Measurements from ENCODE around the gene BGN.

BGN gene

DNA sequence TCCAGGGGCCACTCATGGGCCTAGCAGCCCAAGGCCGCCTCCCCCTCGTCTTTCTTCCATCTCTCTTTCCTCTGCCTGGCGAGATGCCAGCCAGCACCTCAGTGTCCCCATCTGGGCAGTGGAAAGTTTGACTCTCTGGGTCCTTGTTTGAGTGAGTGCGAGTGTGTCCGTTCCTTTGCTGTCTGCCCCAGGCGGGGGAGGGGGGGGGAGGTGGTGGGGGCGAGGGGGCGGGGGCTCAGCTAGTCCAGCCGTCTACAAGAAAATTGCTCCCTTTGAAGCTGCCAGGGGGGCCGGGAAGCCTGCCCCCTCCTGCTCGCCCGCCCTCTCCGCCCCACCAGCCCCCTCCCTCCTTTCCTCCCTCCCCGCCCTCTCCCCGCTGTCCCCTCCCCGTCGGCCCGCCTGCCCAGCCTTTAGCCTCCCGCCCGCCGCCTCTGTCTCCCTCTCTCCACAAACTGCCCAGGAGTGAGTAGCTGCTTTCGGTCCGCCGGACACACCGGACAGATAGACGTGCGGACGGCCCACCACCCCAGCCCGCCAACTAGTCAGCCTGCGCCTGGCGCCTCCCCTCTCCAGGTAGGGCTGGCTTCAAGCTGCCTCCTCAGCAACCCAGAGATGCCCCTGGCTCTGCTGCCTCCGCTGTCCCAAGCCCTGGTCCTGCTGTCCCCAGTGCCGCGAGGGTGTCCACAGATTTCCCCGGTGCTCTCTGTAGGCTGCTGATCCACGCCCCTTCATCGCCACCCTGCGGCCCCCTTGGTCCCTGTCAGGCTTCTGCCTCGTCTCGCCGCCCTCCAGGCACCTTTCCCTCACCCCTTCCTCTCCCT is at the start of gene BGN:
TSS of gene BGN (plus strand) at position 440 of the 821 bp plus-strand sequence. CDS start 9,652 bp downstream, outside the sequence.
- DNase-seq = peak; percentile 51

DNA sequence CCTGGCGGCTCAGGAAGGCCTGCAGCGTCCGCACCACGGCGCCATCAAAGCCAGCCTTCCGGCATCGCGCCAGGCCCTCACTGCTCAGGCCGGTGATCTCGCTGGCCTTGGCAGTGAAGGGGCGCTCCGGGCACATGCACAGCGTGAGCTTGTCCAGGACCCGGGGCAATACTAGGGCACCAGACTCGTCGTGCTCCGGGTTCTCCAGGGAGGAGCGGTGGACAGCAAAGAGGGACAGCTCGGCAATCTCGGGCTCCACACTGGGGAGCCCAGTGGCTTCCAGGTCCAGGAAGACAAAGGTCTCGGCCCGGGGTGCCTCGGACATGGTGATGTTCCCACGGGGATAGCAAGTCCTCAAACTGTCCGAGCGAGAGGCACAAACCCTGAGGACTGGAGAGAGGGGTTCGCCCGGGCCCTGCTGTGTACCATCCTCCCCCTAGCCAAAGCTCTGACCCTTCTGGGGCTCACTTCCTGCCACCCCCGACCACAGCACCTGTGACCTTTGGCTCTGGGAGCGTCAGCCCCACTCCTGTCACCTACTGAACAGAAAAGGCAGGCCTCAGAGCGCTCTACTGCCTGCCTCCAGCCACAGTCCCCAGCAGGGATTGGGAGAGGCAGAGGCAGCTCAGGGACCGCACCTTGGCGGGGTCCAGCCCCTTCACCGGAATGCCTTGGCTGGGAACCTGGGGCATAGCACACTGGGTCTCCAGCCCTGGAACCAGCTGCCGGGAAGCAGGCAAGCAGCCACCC is 49.5 kb upstream of the BGN start:
- no peak for DNase-seq

GRCh38 chrX:153445856-153446635 is 48.7 kb upstream of the BGN start, which contains the start of gene TREX2:
TSS of gene TREX2 (minus strand) at chrX:153446056. CDS start at chrX:153445430, 626 bp downstream.
- DNase-seq = no peak

DNA sequence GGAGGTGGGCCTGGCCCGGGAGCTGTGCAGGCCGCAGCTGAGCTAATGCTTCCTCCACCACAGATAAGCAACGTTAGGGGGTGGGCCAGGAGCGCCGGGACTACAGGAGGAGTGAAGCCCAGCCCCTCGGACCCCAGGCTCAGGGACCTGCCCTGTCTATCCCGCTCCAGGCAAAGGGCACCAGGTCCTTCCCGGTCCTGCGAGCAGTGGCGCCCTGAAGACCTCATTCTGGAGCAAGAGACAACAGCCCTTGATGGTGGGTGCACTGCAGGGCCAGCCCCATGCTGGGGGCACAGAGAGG is 48.2 kb upstream of the BGN start:
- DNase-seq = no peak

GRCh38 chrX:153446950-153447580 is 47.7 kb upstream of the BGN start:
- no peak for DNase-seq

GRCh38 chrX:153447581-153447960 is 47.2 kb upstream of the BGN start:
- no peak for DNase-seq

DNA sequence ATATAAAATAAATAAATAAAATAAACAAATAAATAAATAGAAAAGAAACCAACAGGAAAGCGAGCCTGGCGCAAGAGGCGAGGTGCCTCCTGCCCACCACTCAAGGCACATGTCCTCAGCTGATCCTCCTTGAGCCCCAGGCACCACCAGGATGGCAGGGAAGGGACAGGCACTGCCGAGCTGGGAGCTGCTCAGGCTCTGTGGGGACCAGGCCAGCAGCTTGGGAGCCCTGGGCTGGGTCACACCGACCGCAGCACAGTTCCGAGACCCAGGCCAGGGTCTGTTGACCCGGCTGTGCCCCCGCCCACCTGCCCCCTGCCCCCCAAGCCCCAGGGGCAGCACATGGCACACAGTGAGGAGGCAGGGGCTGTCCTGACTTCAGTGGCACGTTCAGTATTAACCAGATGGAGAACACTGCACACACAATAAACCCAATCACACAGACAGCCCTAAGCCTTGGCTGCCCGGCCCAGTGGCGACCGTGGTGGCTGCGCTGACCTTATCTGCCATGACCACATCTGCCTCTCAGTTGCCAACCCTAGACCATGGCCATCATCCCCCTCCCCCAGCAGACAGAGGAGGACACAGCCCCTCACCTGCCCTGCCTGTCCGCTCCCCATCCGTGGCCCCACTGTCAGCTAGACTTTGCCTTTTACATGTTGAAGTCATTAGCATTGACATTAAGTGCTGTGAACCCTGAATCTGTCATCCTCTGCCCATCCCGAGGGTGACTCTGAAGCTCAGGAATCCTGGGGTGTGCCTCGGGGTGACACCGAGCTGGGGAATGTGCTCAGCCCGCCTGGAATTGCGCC is 46.0 kb upstream of the BGN start:
- no peak for DNase-seq

- DNase-seq = no peak
These were observed 45.2 kb upstream of the BGN start for GRCh38 chrX:153449368-153450113.

- no peak for DNase-seq
These were observed 44.4 kb upstream of the BGN start for GRCh38 chrX:153450114-153450948.

DNA sequence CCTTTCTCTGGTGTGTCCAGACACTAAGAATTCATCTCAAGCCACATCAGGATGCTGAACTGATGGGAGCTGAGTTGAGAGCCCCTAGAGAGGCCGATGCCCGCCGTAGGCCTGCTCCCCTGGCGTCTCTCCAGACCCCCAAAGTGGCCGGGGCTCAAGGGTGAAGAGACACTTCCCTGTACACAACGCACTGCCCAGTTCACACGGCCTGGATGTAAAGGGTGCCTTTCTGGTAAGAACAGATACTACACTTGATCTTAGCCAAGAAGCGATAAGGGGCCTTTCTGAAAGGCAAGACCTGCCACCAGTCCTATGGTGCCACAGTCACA is 43.9 kb upstream of the BGN start:
- no peak for DNase-seq

- DNase-seq = no peak
These were observed 39.8 kb upstream of the BGN start for GRCh38 chrX:153454901-153455550.

DNA sequence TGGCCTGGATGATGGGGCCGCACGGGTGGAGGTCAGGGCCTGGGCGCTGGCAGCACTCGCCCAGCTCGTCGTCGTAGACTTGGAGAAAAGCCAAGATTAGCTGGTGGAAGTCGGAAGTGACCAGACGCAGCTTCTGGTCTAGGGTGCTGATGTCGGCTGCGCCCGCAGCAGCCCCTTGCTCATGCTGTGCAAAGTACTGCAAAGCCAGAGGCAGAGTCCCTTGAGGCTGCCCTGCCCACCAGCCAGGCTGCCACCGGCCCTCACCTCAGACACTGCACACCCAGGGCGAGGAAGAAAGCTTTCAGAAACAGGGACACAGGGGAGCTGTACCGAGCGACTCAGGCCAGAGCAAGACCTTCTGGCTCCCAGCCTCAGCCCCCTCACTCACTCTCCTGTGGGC is 39.2 kb upstream of the BGN start:
- no peak for DNase-seq

GRCh38 chrX:153456161-153456560 is 38.6 kb upstream of the BGN start:
- DNase-seq = peak; percentile 26

DNA sequence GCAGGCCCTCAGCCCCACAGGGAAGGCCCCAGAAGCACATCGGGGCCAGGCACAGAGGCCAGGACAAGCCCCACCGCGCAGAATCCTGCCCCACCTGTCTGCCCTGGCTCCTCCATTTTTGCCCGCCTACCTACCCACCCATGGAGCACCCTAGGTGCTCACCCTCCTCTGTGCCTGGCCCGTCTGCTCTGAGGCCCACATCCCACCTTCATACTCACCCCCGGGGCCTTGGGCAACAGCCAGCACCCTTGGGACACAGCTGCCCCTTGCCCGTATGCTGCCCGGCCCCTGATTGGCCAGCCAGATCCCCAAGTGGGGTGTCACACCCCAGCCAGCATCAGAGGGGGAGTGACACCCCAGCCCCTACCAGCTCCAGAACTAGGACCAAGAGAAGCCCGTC is 38.1 kb upstream of the BGN start:
- DNase-seq = no peak

GRCh38 chrX:153457136-153457825 is 37.5 kb upstream of the BGN start:
- DNase-seq = no peak

DNA sequence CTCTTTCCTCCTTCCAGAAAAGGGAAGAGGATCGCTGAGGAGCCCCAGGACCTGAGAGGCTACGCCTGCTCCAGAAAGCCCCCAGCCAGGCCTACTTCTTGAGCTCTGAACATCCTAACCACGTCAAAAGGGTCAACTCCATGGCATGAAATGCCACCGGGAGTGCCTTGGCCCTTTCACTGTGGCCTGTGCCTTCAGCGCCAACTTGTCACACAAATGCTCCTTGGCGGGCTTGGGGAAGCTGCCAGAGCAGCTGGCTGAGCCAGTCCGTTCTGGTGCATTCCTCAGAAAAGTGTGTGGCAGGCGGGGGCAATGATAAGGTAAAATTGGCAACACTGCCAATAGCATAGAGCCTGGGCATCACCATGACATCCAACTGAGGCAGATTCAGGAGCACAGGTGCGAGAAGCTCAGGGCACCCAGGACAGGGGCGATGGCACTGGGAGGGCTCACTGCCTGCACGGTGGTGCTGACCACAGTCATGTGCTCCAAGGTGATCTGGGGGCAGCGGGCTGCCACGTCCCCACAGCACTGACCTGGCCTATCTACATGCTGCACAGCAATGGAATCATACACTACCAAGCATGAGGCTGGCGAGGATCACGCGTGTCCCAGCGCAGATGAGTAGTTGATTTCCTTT is 36.8 kb upstream of the BGN start:
- no peak for DNase-seq

- no peak for DNase-seq
These were observed 36.3 kb upstream of the BGN start for GRCh38 chrX:153458476-153458875.

DNA sequence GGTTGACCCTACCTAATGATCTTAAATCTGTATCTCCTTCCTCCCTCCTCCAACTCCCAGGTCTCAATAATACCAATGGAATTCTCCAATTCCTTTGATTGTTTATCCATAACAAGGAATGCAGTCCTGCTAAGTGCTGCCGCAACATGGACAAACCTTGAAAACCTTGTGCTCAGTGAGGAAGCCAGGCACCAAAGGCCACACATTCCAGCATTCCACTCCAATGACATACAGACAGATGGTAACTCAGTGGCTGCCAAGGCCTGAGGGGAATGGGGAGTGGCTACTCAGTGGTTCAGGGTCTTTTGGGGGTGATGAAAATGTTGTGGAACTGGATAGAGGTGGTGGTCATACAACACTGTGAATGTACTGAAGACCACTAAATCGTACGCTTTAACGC is 34.8 kb upstream of the BGN start:
- no peak for DNase-seq

DNA sequence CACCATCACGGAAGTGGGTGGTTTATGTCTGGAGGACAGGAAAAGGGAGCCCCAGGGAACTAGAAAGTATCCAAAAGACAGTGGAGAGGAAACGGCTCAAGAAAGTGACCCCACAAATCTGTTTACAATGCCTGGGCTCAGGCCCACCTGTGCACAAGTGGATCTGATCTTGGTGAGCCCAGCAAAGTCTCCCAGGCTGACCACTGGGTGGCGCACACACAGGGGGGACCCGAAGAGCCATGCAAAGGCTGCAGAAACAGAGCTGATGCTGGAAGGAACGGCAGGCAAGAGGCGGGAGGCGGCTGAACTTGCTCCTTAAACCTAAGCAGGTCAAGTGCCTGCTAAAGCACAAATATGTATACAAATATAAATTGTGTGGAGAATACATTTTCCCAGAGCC is 34.0 kb upstream of the BGN start:
- peak; percentile 35 for DNase-seq
